ENCODE measurements around the gene DICER1. TPM values are rescaled to one million over a fixed set of nuclear protein-coding genes. Genes with fewer than 3 reads are reported as not detected.

Gene DICER1
- total and polyA plus RNA-seq, 2 donors (not counting 3 experiments of a cell fraction or from before 2014, with no cell fraction given), result 8.3 to 43.6 TPM

GRCh38 chr14:95057147-95057546 is 100.2 kb downstream of the DICER1 start:
- Histone ChIP-seq H3K9ac (replicated peaks; ENCODE audit: extremely low read depth, insufficient read depth, low read length) (no peak overlapping the region), H3K9me1 (replicated peaks; ENCODE audit: control insufficient read depth, extremely low read depth, insufficient read depth, low read length) (no peaks in the 10 kb centered on the region), H3K4me2 (ENCODE audit: insufficient read depth, low read length) (no peak overlapping the region), H3K27ac (ENCODE audit: insufficient read depth, low read depth, low read length) (no peak overlapping the region), H2AFZ (ENCODE audit: low read depth, low read length) (no peak overlapping the region), H3K27me3 (ENCODE audit: control insufficient read depth in 2 of 2, insufficient read depth in 2 of 2, low read length in 2 of 2) (no peaks in the 10 kb centered on the region), H3K36me3 (ENCODE audit: control insufficient read depth in 2 of 2, extremely low read depth in 1 of 2, insufficient read depth in 2 of 2, low read length in 2 of 2) (no peaks in the 10 kb centered on the region), H3K79me2 (ENCODE audit: control insufficient read depth, insufficient read depth, low read length) (no peaks in the 10 kb centered on the region), H4K20me1 (replicated peaks; ENCODE audit: control insufficient read depth, extremely low read depth, insufficient read depth, low read length) (no peaks in the 10 kb centered on the region), H3K4me3 (replicated peaks in 1 of 3; ENCODE audit: insufficient read depth in 1 of 3, low read depth in 1 of 3, low read length in 3 of 3) (no peak overlapping the region), H3K9me3 (replicated peaks; ENCODE audit: control insufficient read depth, insufficient read depth, low read length) (no peaks in the 10 kb centered on the region), H3K4me1 (ENCODE audit: control insufficient read depth, extremely low read depth, insufficient read depth, low read length) (no peaks in the 10 kb centered on the region)
- POLR2A ChIA-PET, result no interaction called here
- FAIRE-seq (no peak), DNase-seq (ENCODE audit: low read depth, low spot score) (no peak)
- no TSS peak for BruUV-seq (replicated peaks)
- TF ChIP-seq JUN (IDR thresholded peaks at IDR 0.05; ENCODE audit: borderline replicate concordance, insufficient read depth, insufficient read length, low read depth), result no peak
- dilution Hi-C loops (cut with MboI; ENCODE audit: extremely low pct_ligation_motif_present, low sequenced_read_pairs), result no loop called here
- CTCF ChIA-PET, result no interaction called here
- intact Hi-C loops (cut with micrococcal nuclease), result no loop called here

DNA sequence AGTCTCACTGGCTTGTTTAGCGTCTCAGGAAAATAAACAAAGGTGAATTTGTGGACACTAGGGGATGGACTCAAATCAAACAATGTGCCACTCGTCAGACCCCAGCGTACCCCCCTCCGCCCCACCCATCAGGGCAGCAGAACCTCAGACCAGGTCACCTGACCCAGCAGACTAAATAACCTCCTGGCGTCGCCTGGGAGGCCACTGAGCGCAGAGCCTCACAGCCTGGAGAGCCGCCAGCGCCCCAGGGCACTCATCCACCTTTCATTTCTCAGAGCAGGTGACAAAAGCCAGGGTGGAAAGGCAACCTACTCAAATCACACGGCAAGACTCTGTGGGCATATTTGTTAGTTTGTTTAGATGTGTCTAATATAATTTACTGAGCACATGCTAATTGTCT is 100.9 kb downstream of the DICER1 start:
- no peak for DNase-seq (ENCODE audit: low read depth, low spot score)
- Histone ChIP-seq H2AFZ (ENCODE audit: low read depth, low read length) (no peak overlapping the region), H3K4me2 (ENCODE audit: insufficient read depth, low read length) (no peak overlapping the region), H3K4me3 (replicated peaks in 1 of 3; ENCODE audit: insufficient read depth in 1 of 3, low read depth in 1 of 3, low read length in 3 of 3) (no peak overlapping the region), H3K27me3 (ENCODE audit: control insufficient read depth in 2 of 2, insufficient read depth in 2 of 2, low read length in 2 of 2) (no peaks in the 10 kb centered on the region), H3K79me2 (ENCODE audit: control insufficient read depth, insufficient read depth, low read length) (no peaks in the 10 kb centered on the region), H3K9me3 (replicated peaks; ENCODE audit: control insufficient read depth, insufficient read depth, low read length) (no peaks in the 10 kb centered on the region), H3K4me1 (ENCODE audit: control insufficient read depth, extremely low read depth, insufficient read depth, low read length) (no peaks in the 10 kb centered on the region), H3K9me1 (replicated peaks; ENCODE audit: control insufficient read depth, extremely low read depth, insufficient read depth, low read length) (no peaks in the 10 kb centered on the region), H4K20me1 (replicated peaks; ENCODE audit: control insufficient read depth, extremely low read depth, insufficient read depth, low read length) (no peaks in the 10 kb centered on the region), H3K27ac (ENCODE audit: insufficient read depth, low read depth, low read length) (no peak overlapping the region), H3K9ac (replicated peaks; ENCODE audit: extremely low read depth, insufficient read depth, low read length) (no peak overlapping the region), H3K36me3 (ENCODE audit: control insufficient read depth in 2 of 2, extremely low read depth in 1 of 2, insufficient read depth in 2 of 2, low read length in 2 of 2) (no peaks in the 10 kb centered on the region)
- CTCF ChIA-PET, result no interaction called here
- no TSS peak for BruUV-seq (replicated peaks)
- intact Hi-C loops (cut with micrococcal nuclease), result no loop called here
- TF ChIP-seq POLR2A (IDR thresholded peaks at IDR 0.05; ENCODE audit: low read depth, low read length), result no peak
- POLR2A ChIA-PET, result no interaction called here
- dilution Hi-C loops (cut with MboI; ENCODE audit: extremely low pct_ligation_motif_present, low sequenced_read_pairs), result no loop called here
- no peak for FAIRE-seq

DNA sequence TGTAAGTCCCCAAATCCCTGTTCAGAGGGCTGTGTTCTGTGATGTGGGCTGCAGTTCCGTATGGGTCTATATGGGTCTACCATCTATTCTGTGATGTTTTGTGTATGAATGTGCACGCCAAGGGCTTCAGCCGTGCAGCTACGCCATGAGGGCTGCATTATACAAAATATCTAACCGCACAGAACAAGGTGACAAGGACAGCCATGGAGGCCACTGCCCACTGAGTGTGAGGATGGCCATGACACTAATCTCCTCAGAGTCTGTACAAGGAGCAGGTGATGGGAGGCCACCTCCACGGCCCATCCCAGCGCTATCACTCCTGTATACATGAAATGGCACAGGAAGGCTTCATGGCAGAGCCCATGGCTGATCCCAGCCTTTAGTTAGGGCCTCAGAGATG is 102.0 kb downstream of the DICER1 start:
- Histone ChIP-seq H2AFZ (ENCODE audit: low read depth, low read length) (no peak overlapping the region), H3K4me1 (ENCODE audit: control insufficient read depth, extremely low read depth, insufficient read depth, low read length) (no peaks in the 10 kb centered on the region), H3K9ac (replicated peaks; ENCODE audit: extremely low read depth, insufficient read depth, low read length) (no peak overlapping the region), H3K4me3 (replicated peaks in 1 of 3; ENCODE audit: insufficient read depth in 1 of 3, low read depth in 1 of 3, low read length in 3 of 3) (no peak overlapping the region), H3K4me2 (ENCODE audit: insufficient read depth, low read length) (no peak overlapping the region), H3K27ac (ENCODE audit: insufficient read depth, low read depth, low read length) (no peak overlapping the region), H3K79me2 (ENCODE audit: control insufficient read depth, insufficient read depth, low read length) (no peaks in the 10 kb centered on the region), H3K36me3 (ENCODE audit: control insufficient read depth in 2 of 2, extremely low read depth in 1 of 2, insufficient read depth in 2 of 2, low read length in 2 of 2) (no peaks in the 10 kb centered on the region), H3K27me3 (ENCODE audit: control insufficient read depth in 2 of 2, insufficient read depth in 2 of 2, low read length in 2 of 2) (no peaks in the 10 kb centered on the region), H3K9me1 (replicated peaks; ENCODE audit: control insufficient read depth, extremely low read depth, insufficient read depth, low read length) (no peaks in the 10 kb centered on the region), H3K9me3 (replicated peaks; ENCODE audit: control insufficient read depth, insufficient read depth, low read length) (no peaks in the 10 kb centered on the region), H4K20me1 (replicated peaks; ENCODE audit: control insufficient read depth, extremely low read depth, insufficient read depth, low read length) (no peaks in the 10 kb centered on the region)
- FAIRE-seq (no peak), DNase-seq (ENCODE audit: low read depth, low spot score) (no peak)
- BruUV-seq (replicated peaks), result no TSS peak
- intact Hi-C loops (cut with micrococcal nuclease) (no loop called here), dilution Hi-C loops (cut with MboI; ENCODE audit: extremely low pct_ligation_motif_present, low sequenced_read_pairs) (no loop called here)
- POLR2A ChIA-PET, result no interaction called here
- TF ChIP-seq, protein P1, sequence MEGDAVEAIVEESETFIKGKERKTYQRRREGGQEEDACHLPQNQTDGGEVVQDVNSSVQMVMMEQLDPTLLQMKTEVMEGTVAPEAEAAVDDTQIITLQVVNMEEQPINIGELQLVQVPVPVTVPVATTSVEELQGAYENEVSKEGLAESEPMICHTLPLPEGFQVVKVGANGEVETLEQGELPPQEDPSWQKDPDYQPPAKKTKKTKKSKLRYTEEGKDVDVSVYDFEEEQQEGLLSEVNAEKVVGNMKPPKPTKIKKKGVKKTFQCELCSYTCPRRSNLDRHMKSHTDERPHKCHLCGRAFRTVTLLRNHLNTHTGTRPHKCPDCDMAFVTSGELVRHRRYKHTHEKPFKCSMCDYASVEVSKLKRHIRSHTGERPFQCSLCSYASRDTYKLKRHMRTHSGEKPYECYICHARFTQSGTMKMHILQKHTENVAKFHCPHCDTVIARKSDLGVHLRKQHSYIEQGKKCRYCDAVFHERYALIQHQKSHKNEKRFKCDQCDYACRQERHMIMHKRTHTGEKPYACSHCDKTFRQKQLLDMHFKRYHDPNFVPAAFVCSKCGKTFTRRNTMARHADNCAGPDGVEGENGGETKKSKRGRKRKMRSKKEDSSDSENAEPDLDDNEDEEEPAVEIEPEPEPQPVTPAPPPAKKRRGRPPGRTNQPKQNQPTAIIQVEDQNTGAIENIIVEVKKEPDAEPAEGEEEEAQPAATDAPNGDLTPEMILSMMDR (IDR thresholded peaks at IDR 0.05; ENCODE audit: extremely low read depth in 1 of 2, insufficient read depth in 1 of 2, low read depth in 1 of 2, low read length in 2 of 2), result no peak
- TF ChIP-seq MAX (IDR thresholded peaks at IDR 0.05; ENCODE audit: insufficient read depth, insufficient read length) (no peak), POLR2AphosphoS5 (IDR thresholded peaks at IDR 0.05; ENCODE audit: insufficient read depth, low read depth, low read length) (no peak), MYC (IDR thresholded peaks at IDR 0.05; ENCODE audit: low read depth, low read length) (no peak), EZH2 (IDR thresholded peaks at IDR 0.05; ENCODE audit: borderline replicate concordance, low read depth, low read length, severe bottlenecking) (no peak), POLR2A (IDR thresholded peaks at IDR 0.05; ENCODE audit: low read depth, low read length) (no peak), GATA2 (IDR thresholded peaks at IDR 0.05; ENCODE audit: insufficient read depth, insufficient read length, low read depth, low read length) (no peak), JUN (IDR thresholded peaks at IDR 0.05; ENCODE audit: borderline replicate concordance, insufficient read depth, insufficient read length, low read depth) (no peak), FOS (IDR thresholded peaks at IDR 0.05; ENCODE audit: borderline replicate concordance, insufficient read depth, low read length) (no peak)
- CTCF ChIA-PET, result no interaction called here
